ENCODE results near the gene TMEM140. TPM values are rescaled to one million over a fixed set of nuclear protein-coding genes. Genes with fewer than 3 reads are reported as not detected.
A peak's percentile ranks its signal among the peaks of the same experiment; 100 is the strongest.

TMEM140 gene
- total and polyA plus RNA-seq, 5 experiments from 2014 or later = 13.9 to 36.9 (median 27.1) TPM

GRCh38 chr7:135159359-135160085 lies 11.7 kb downstream of the TMEM140 start:
- POLR2A ChIA-PET = interaction anchor here (0.6 to 5.7 kb wide), 2 partner anchors 10 to 38 kb away, joined by 3 to 45 read pairs; partner anchors contain the start of gene TMEM140
- no peak for ATAC-seq
- Mint-ChIP-seq H3K27ac (peak overlapping the region in 7 of 10 donors; percentile 71 to 86 (median 79)), H3K4me3 (peak overlapping the region in 4 of 10 donors; percentile 9 to 44 (median 22)), H3K4me1 (peaks cover 33 to 77% (median 74%) of the 10 kb centered on the region in 4 donors), H3K36me3 (peaks cover 32 to 71% (median 56%) of the 10 kb centered on the region in 3 donors), H3K27me3 (no peaks in the 10 kb centered on the region), H3K9me3 (peaks cover 11 to 37% (median 29%) of the 10 kb centered on the region in 9 donors)
- no peak for DNase-seq

- Mint-ChIP-seq H3K36me3 (peaks cover 24 to 63% (median 57%) of the 10 kb centered on the region in 3 donors), H3K27me3 (no peaks in the 10 kb centered on the region), H3K4me1 (peaks cover 33 to 76% (median 71%) of the 10 kb centered on the region in 4 donors), H3K9me3 (peaks cover 6 to 29% (median 21%) of the 10 kb centered on the region in 9 donors), H3K4me3 (peak overlapping the region in 6 of 10 donors; percentile 7 to 62 (median 32)), H3K27ac (peak overlapping the region; percentile 6 to 87 (median 74))
- DNase-seq (no peak), ATAC-seq (peak in 1 of 2 donors; percentile 20)
- POLR2A ChIA-PET = interaction anchor here (0.6 to 5.7 kb wide), 5 partner anchors 9 to 97 kb away, joined by 3 to 45 read pairs (median 4); partner anchors contain the start of genes CYREN and TMEM140
Observed at GRCh38 chr7:135160098-135160857, 12.4 kb downstream of the TMEM140 start.

DNA sequence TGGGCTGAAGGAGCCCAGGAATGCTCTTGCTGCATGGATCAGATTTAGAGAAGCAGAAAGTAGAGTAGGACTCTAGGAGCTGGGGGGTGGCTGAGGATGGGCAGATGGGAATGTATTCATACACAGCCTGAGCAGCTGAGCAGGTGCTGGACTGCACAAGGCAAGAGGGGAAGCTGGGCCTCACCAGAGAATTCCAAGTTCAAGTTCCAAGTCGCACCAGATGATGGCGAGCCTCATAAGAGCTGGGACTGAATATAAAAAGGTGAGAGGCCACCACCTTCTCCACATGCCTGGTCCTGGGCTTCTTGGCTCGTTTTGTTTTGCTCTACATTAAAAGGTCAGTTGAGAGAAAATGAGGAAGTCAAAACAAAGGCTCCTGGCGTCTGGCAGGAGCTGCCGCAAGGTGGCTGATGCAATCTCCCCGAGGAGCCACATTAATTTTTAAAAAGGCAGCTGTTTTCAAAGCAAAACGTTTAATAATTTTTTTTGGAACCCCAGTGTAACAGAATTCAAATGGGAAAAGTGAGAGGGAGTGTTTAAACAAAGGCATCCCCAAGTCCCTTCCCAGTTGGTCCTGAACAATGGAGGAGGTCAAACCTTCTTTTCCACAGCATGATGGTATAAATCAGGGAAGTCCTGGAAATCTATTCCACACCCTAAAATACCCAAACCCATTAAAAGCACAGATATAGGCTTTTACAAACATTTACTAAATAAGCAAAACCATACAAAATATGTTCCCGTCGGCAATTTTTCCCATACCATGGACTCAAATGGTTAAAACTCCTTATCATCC lies 13.2 kb downstream of the TMEM140 start:
- peak overlapping the region in 3 of 10 donors; percentile 7 to 31 (median 30) for H3K4me3 Mint-ChIP-seq
- POLR2A ChIA-PET = interaction anchor here (0.6 to 5.7 kb wide), 5 partner anchors 8 to 163 kb away, joined by 3 to 45 read pairs (median 4); partner anchors contain the start of genes CYREN and TMEM140
- peak overlapping the region; percentile 55 to 87 (median 78) for H3K27ac Mint-ChIP-seq
- DNase-seq (no peak), ATAC-seq (no peak)
- no peaks in the 10 kb centered on the region for H3K27me3 Mint-ChIP-seq
- peaks cover 5 to 22% (median 14%) of the 10 kb centered on the region in 9 donors for H3K9me3 Mint-ChIP-seq
- peaks cover 16 to 58% (median 56%) of the 10 kb centered on the region in 3 donors for H3K36me3 Mint-ChIP-seq
- H3K4me1 Mint-ChIP-seq = peaks cover 33 to 80% (median 76%) of the 10 kb centered on the region in 4 donors

DNA sequence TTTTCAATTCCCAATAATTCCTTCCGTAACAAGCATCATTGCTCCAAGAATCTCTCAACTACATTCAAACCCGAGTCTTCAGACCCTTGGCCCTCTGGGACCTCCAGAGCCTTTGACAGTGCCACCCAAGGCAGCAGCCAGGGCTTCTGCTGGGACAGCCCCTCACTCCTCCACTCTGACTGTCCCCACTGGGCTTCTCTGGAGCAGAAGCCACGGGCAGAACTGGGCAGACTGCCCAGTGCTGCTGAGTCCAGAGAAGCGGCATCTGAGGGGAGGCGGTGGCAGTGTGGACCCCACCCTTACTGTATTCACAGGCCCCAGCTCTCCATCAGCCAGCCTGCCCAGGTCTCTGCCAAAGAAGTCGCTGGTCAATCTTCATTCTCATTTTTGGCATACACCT lies 13.8 kb downstream of the TMEM140 start:
- no peak for ATAC-seq
- no peaks in the 10 kb centered on the region for H3K27me3 Mint-ChIP-seq
- POLR2A ChIA-PET = interaction anchor here (0.6 to 5.7 kb wide), 2 partner anchors 12 to 163 kb away, joined by 3 to 45 read pairs; partner anchors contain the start of gene TMEM140
- peaks cover 10 to 56% (median 55%) of the 10 kb centered on the region in 3 donors for H3K36me3 Mint-ChIP-seq
- no peak for DNase-seq
- H3K9me3 Mint-ChIP-seq = peaks cover 2 to 15% (median 7%) of the 10 kb centered on the region in 9 donors
- peaks cover 33 to 84% (median 80%) of the 10 kb centered on the region in 4 donors for H3K4me1 Mint-ChIP-seq
- no peak overlapping the region for H3K4me3 Mint-ChIP-seq
- H3K27ac Mint-ChIP-seq = peak overlapping the region in 9 of 10 donors; percentile 5 to 86 (median 56)

DNA sequence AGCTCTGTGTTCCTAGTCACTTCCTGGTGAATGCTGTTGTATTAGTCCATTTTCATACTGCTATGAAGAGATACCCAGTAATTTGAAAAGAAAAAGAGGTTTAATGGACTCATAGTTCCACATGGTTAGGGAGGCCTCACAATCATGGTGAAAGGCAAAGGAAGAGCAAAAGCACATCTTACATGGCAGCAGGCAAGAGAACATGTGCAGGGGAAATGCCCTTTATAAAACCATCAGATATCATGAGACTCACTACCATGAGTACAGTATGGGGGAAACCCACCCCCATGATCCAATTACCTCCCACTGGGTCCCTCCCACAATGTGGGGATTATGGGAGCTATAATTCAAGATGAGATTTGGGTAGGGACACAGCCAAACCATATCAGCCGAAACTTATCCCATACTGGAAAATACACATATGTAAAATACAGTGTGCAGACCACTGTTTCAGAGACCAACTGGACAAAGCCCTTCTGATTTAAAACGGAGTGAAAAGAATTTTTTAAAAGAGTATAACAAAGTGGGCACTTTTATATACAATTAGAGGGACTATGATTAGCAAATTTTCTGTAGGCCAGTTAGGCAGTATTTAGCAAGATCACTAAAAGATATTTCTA lies 14.6 kb downstream of the TMEM140 start:
- Mint-ChIP-seq H3K36me3 (peaks cover 6 to 50% (median 49%) of the 10 kb centered on the region in 3 donors), H3K9me3 (peaks cover 0 to 10% (median 2%) of the 10 kb centered on the region in 9 donors), H3K27me3 (no peaks in the 10 kb centered on the region), H3K4me1 (peaks cover 35 to 84% (median 81%) of the 10 kb centered on the region in 4 donors), H3K4me3 (peak overlapping the region in 2 of 10 donors; percentile 7 to 18), H3K27ac (peak overlapping the region in 9 of 10 donors; percentile 13 to 86 (median 55))
- POLR2A ChIA-PET = interaction anchor here (5.7 kb wide), 1 partner anchor 13 kb away, joined by 45 read pairs; the partner anchor contains the start of gene TMEM140
- DNase-seq (no peak), ATAC-seq (no peak)

- peaks cover 6 to 53% (median 48%) of the 10 kb centered on the region in 3 donors for H3K36me3 Mint-ChIP-seq
- ATAC-seq = no peak
- H3K27ac Mint-ChIP-seq = peak overlapping the region; percentile 55 to 98 (median 77)
- H3K4me1 Mint-ChIP-seq = peaks cover 40 to 84% (median 81%) of the 10 kb centered on the region in 4 donors
- H3K27me3 Mint-ChIP-seq = no peaks in the 10 kb centered on the region
- POLR2A ChIA-PET = interaction anchor here (0.6 to 3.4 kb wide), 6 partner anchors 13 to 527 kb away, joined by 3 to 18 read pairs (median 4); partner anchors contain the start of genes AGBL3, TMEM140 and WDR91
- DNase-seq = no peak
- peaks cover 0 to 10% (median 2%) of the 10 kb centered on the region in 9 donors for H3K9me3 Mint-ChIP-seq
- peak overlapping the region in 1 of 10 donors; percentile 46 for H3K4me3 Mint-ChIP-seq
Observed at GRCh38 chr7:135164357-135165061, 16.6 kb downstream of the TMEM140 start.

GRCh38 chr7:135165862-135166261 lies 18.0 kb downstream of the TMEM140 start:
- peak overlapping the region; percentile 60 to 98 (median 96) for H3K27ac Mint-ChIP-seq
- no peak for ATAC-seq

GRCh38 chr7:135166338-135166990 lies 18.6 kb downstream of the TMEM140 start:
- peaks cover 0 to 9% (median 2%) of the 10 kb centered on the region in 9 donors for H3K9me3 Mint-ChIP-seq
- ATAC-seq (no peak), DNase-seq (no peak)
- H3K4me3 Mint-ChIP-seq = peak overlapping the region in 8 of 10 donors; percentile 8 to 88 (median 43)
- H3K27me3 Mint-ChIP-seq = no peaks in the 10 kb centered on the region
- peaks cover 0 to 39% (median 34%) of the 10 kb centered on the region in 3 donors for H3K36me3 Mint-ChIP-seq
- H3K4me1 Mint-ChIP-seq = peaks cover 32 to 77% (median 74%) of the 10 kb centered on the region in 4 donors
- POLR2A ChIA-PET = interaction anchor here (0.7 to 6.1 kb wide), 4 partner anchors 10 to 520 kb away, joined by 3 to 77 read pairs (median 11); partner anchors contain the start of genes AGBL3 and TMEM140
- peak overlapping the region; percentile 89 to 98 (median 96) for H3K27ac Mint-ChIP-seq

More at GRCh38 chr7:135165862-135166261, 18.0 kb downstream of the TMEM140 start:
- peaks cover 0 to 10% (median 2%) of the 10 kb centered on the region in 9 donors for H3K9me3 Mint-ChIP-seq
- H3K4me3 Mint-ChIP-seq = peak overlapping the region in 2 of 10 donors; percentile 8 to 29
- H3K36me3 Mint-ChIP-seq = peaks cover 0 to 45% (median 40%) of the 10 kb centered on the region in 3 donors
- H3K27me3 Mint-ChIP-seq = no peaks in the 10 kb centered on the region
- no peak for DNase-seq
- H3K4me1 Mint-ChIP-seq = peaks cover 34 to 78% (median 75%) of the 10 kb centered on the region in 4 donors
- POLR2A ChIA-PET = interaction anchor here (0.7 to 6.1 kb wide), 6 partner anchors 10 to 520 kb away, joined by 3 to 77 read pairs (median 4); partner anchors contain the start of genes AGBL3, TMEM140 and WDR91

DNA sequence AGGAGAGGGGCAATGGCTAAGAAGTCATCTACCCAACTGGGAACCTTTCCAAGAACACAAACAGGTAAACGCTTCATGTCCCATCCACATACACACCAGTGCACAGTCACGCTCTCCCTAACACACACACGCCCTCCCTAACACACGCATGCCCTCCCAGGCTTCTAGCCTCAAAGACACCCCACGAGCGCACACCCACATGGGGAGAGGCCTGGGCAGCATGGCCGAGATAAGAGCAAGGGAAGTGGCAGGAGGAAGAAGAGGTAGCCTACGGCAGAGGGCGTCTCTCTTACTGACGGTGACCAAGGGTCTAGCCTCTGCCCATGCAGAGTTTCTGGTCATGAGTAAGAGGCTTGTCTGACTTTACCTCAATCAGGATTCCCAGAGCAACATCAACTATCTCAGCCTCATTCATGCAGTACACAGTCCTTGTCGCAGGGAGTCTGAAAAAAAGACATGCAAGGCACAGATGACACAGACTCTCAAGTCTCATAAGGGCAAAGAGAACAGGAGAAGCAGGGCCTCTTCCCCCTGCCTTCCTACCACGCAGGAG lies 19.6 kb downstream of the TMEM140 start:
- ATAC-seq (no peak), DNase-seq (no peak)
- POLR2A ChIA-PET = interaction anchor here (2.4 to 6.1 kb wide), 4 partner anchors 10 to 181 kb away, joined by 8 to 77 read pairs (median 17); partner anchors contain the start of genes AGBL3 and TMEM140
- Mint-ChIP-seq H3K4me3 (peak overlapping the region; percentile 42 to 94 (median 56)), H3K27ac (peak overlapping the region; percentile 93 to 98 (median 96)), H3K9me3 (peaks cover 0 to 6% (median 0%) of the 10 kb centered on the region in 9 donors), H3K27me3 (no peaks in the 10 kb centered on the region), H3K4me1 (peaks cover 31 to 77% (median 71%) of the 10 kb centered on the region in 4 donors), H3K36me3 (peaks cover 0 to 30% (median 24%) of the 10 kb centered on the region in 3 donors)
